ENCODE measurements around the gene RAPGEF3. TPM values are rescaled to one million over a fixed set of nuclear protein-coding genes. Genes with fewer than 3 reads are reported as not detected.

RAPGEF3 gene
- total RNA-seq, 1 donor from 2014 or later: 54.8 TPM

DNA sequence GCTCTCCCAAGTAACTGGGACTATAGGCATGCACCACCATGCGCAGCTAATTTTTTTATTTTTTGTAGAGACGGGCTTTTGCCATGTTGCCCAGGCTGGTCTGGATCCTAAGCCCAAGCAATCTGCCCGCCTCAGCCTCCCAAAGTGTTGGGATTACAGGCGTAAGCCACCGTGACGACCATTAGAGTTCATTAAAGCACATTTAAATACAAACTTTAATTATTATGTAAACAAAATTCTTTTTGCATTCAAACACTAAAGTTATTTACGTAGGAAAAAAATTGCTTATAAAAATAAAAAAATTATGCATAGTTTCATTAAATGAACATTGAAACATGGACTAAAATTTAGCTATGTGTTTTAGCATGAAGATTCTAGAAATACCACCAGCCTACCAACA is 60.0 kb downstream of the RAPGEF3 start:
- no peak for DNase-seq (ENCODE audit: low spot score)

DNA sequence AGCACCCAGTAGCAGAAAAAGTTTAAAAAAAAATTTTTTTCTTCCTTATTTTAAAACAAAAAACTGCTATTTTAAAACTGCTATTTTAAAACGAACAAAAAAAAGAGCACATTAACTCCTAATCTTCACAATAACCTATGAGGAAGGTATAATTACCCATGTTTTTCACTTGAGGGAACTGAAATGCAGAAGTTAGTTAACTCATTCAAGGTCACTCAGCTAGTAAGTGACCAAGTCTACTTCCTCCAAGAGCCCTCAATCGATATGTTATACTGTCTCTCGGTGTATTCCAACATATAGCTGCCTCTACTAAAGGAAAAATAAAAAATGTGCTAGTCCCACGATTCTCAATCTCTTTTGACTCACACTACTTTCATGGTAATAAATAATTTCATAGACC is 60.6 kb downstream of the RAPGEF3 start:
- DNase-seq (ENCODE audit: low spot score): no peak

DNA sequence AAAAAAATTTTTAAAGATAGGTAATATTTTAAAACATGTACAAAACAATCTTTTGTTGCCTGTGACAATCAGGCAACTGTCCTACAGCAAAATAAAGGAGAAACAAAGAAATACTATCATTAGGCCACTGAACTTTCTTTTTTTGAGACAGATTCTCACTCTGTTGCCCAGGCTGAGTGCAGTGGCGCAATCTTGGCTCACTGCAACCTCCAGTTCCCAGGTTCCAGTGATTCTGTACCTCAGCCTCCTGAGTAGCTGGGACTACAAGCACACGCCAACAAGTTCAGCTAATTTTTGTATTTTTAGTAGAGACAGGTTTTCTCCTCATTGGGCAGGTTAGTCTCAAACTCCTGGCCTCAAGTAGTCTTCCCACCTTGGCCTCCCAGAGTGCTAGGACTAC is 69.5 kb downstream of the RAPGEF3 start:
- DNase-seq (ENCODE audit: low spot score): no peak

GRCh38 chr12:47687636-47688035 is 71.0 kb downstream of the RAPGEF3 start:
- DNase-seq (ENCODE audit: low spot score): no peak

GRCh38 chr12:47686645-47687240 is 71.9 kb downstream of the RAPGEF3 start:
- DNase-seq (ENCODE audit: low spot score): no peak

Other genes with a start within 250 kb of the RAPGEF3 start
- 20.2 TPM for gene RPAP3, start 52.9 kb downstream of the RAPGEF3 start, total RNA-seq
- gene ENDOU, start 33.4 kb downstream of the RAPGEF3 start, total RNA-seq: not detected
- 73.1 TPM for gene SLC48A1, start 14.4 kb upstream of the RAPGEF3 start, total RNA-seq
- gene HDAC7, start 61.0 kb upstream of the RAPGEF3 start, total RNA-seq: 120 TPM
- gene VDR, start 146.1 kb upstream of the RAPGEF3 start, total RNA-seq: 33.8 TPM
- gene TMEM106C, start 204.7 kb upstream of the RAPGEF3 start, total RNA-seq: 101 TPM
- 0.09 TPM for gene COL2A1, start 245.6 kb upstream of the RAPGEF3 start, total RNA-seq

All from mucosa of gallbladder (tissue), 1 donor.